Astrocyte of the spinal cord (primary cell): ENCODE measurements around the gene ADGRB3.

Source experiments
- DNase-seq: peaks from one replicate; pipeline ENCODE4 v3.0.0; 2011; ENCODE audit warnings: low read depth, low spot score
- H3K4me3 ChIP-seq: 2 replicates; pipeline ENCODE4 v1.5.1; 2011; ENCODE audit warnings: low read depth, mild to moderate bottlenecking, low read length, moderate library complexity
- CTCF ChIP-seq: IDR thresholded peaks from 2 replicates; pipeline ENCODE4 v1.5.1; 2012; ENCODE audit warnings: low read depth, mild to moderate bottlenecking, low read length, inconsistent platforms
- in situ Hi-C: cut with HindIII; loops from 2 replicates; pipeline ENCODE4 v1.10.0; 2017; ENCODE audit warnings: low sequenced_read_pairs

The ADGRB3 gene

GRCh38 chr6:68958327-68958726, 323.2 kb downstream of the ADGRB3 start:
- no peak for TF ChIP-seq CTCF
- DNase-seq: no peak

GRCh38 chr6:68967549-68968300, 332.6 kb downstream of the ADGRB3 start:
- no peak overlapping the region for H3K4me3 ChIP-seq
- in situ Hi-C loops: no loop called here
- peak; percentile 48 for DNase-seq
- peak; percentile 89 for TF ChIP-seq CTCF

More at GRCh38 chr6:68958327-68958726, 323.2 kb downstream of the ADGRB3 start:
- in situ Hi-C loops: no loop called here
- H3K4me3 ChIP-seq: no peak overlapping the region

- no peak for DNase-seq
- in situ Hi-C loops: no loop called here
- H3K4me3 ChIP-seq: no peak overlapping the region
- TF ChIP-seq CTCF: no peak
Measured at GRCh38 chr6:68968301-68968649, 333.2 kb downstream of the ADGRB3 start.

- DNase-seq: no peak
- H3K4me3 ChIP-seq: no peak overlapping the region
- in situ Hi-C loops: no loop called here
- TF ChIP-seq CTCF: no peak
Measured at GRCh38 chr6:68973066-68973465, 338.0 kb downstream of the ADGRB3 start.

- peak; percentile 5 for DNase-seq
- in situ Hi-C loops: no loop called here
- peak; percentile 38 for TF ChIP-seq CTCF
- H3K4me3 ChIP-seq: no peak overlapping the region
Measured at GRCh38 chr6:68975064-68975463, 340.0 kb downstream of the ADGRB3 start.

GRCh38 chr6:68975816-68976215, 340.7 kb downstream of the ADGRB3 start:
- no peak for TF ChIP-seq CTCF
- H3K4me3 ChIP-seq: no peak overlapping the region
- no peak for DNase-seq
- in situ Hi-C loops: no loop called here
